RKO (cell line): ENCODE measurements around the gene DECR2.
"Not testable (repeated sequence)": the region's sequence is repeated elsewhere in the genome, so short reads cannot be mapped to it uniquely, and the experiment has no call there.

Experiments used
- DNase-seq: peaks from one replicate; pipeline ENCODE4 v3.0.0-alpha.2; 2016; ENCODE audit warnings: low spot score

Gene DECR2

GRCh38 chr16:367333-367903 is 34.3 kb upstream of the DECR2 start:
- no peak for DNase-seq

GRCh38 chr16:368388-369158 is 33.1 kb upstream of the DECR2 start:
- no peak for DNase-seq

GRCh38 chr16:369275-369865 is 32.3 kb upstream of the DECR2 start:
- no peak for DNase-seq

GRCh38 chr16:369866-370436 is 31.7 kb upstream of the DECR2 start:
- DNase-seq = no peak

GRCh38 chr16:370443-370842 is 31.2 kb upstream of the DECR2 start, which contains the start of gene MRPL28:
TSS of gene MRPL28 (minus strand) at chr16:370538. CDS start at chr16:370218, 320 bp downstream.
- DNase-seq = peak; percentile 93

GRCh38 chr16:370979-371514 is 30.6 kb upstream of the DECR2 start:
- no peak for DNase-seq

- no peak for DNase-seq
These were observed 30.0 kb upstream of the DECR2 start for GRCh38 chr16:371515-372301.

GRCh38 chr16:372302-372983 is 29.2 kb upstream of the DECR2 start:
- no peak for DNase-seq

- no peak for DNase-seq
These were observed 28.6 kb upstream of the DECR2 start for GRCh38 chr16:373020-373598.

- no peak for DNase-seq
These were observed 27.7 kb upstream of the DECR2 start for GRCh38 chr16:373848-374615.

GRCh38 chr16:374616-374926 is 27.1 kb upstream of the DECR2 start:
- DNase-seq = no peak

- DNase-seq = no peak
These were observed 26.5 kb upstream of the DECR2 start for GRCh38 chr16:375212-375611.

- DNase-seq = no peak
These were observed 25.5 kb upstream of the DECR2 start for GRCh38 chr16:375927-376816.

GRCh38 chr16:376817-377418 is 24.8 kb upstream of the DECR2 start:
- no peak for DNase-seq

GRCh38 chr16:377419-377951 is 24.2 kb upstream of the DECR2 start:
- no peak for DNase-seq

- not testable (repeated sequence) for DNase-seq
These were observed 23.4 kb upstream of the DECR2 start for GRCh38 chr16:378113-378820.

GRCh38 chr16:378821-379182 is 22.9 kb upstream of the DECR2 start:
- DNase-seq = no peak
